ENCODE data around the gene GPSM3.

Gene GPSM3

DNA sequence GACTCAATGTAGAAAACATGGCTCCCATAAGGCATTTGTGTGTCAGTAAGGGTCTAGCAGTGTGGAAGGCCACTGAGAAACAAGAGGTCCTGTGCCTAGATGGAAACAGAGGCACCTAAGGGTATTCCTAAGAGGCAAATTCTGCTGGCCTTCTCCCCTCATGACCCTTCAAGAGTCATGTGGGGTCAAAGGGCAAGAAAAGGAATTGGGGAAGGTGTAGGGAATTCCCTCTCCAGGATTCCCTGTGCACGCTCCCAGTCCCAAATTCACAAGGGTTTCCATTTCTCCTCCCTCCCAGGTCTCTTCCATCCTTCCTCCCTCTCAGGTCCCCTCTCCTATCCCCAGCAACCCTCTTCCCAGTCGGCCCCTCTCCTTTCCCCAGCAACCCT is 17.1 kb downstream of the GPSM3 start:
- peaks cover 0 to 15% of the 10 kb centered on the region in 2 donors for H3K36me3 ChIP-seq (ENCODE audit: control insufficient read depth in 2 of 2, insufficient read depth in 2 of 2, low read length in 2 of 2)
- no peaks in the 10 kb centered on the region for H3K9me3 ChIP-seq (ENCODE audit: control insufficient read depth in 2 of 2, low read length in 2 of 2)
- H3K27me3 ChIP-seq (ENCODE audit: control insufficient read depth in 2 of 2, insufficient read depth in 2 of 2, low read length in 2 of 2) = no peaks in the 10 kb centered on the region
- H3K4me1 ChIP-seq (ENCODE audit: control insufficient read depth in 2 of 2, insufficient read depth in 2 of 2, low read length in 2 of 2) = peaks cover 32 to 40% of the 10 kb centered on the region in 2 donors
- H3K27ac ChIP-seq (ENCODE audit: low read depth in 2 of 2, low read length in 2 of 2) = peak overlapping the region; percentile 70 to 98
- H3K9ac ChIP-seq (ENCODE audit: low read depth in 1 of 2, low read length in 2 of 2) = peak overlapping the region; percentile 89 to 93
- H3K4me3 ChIP-seq (ENCODE audit: low read length in 2 of 2) = peak overlapping the region; percentile 91 to 97

DNA sequence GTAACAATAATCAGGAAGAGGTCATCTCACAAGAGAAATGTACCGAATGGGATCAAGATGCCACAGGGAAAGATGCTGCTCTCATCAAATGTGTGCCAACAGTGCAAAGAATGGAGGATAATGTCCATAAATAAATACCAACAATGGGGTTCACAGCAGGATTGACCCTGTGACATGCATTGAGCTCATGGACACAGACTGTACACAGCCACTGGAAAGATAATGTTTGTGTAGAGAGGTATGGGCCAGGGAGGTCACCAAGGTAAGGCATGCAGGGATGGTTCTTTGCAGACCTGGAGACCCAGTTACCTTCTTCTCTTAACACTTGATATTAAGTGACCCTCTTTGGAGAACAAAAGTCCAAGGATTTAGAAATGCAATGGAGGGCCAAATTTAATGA is 18.0 kb downstream of the GPSM3 start:
- Histone ChIP-seq H3K36me3 (ENCODE audit: control insufficient read depth in 2 of 2, insufficient read depth in 2 of 2, low read length in 2 of 2) (peaks cover 7 to 18% of the 10 kb centered on the region in 2 donors), H3K9me3 (ENCODE audit: control insufficient read depth in 2 of 2, low read length in 2 of 2) (no peaks in the 10 kb centered on the region), H3K9ac (ENCODE audit: low read depth in 1 of 2, low read length in 2 of 2) (no peak overlapping the region), H3K27me3 (ENCODE audit: control insufficient read depth in 2 of 2, insufficient read depth in 2 of 2, low read length in 2 of 2) (no peaks in the 10 kb centered on the region), H3K4me1 (ENCODE audit: control insufficient read depth in 2 of 2, insufficient read depth in 2 of 2, low read length in 2 of 2) (peaks cover 32 to 33% of the 10 kb centered on the region in 2 donors), H3K4me3 (ENCODE audit: low read length in 2 of 2) (no peak overlapping the region), H3K27ac (ENCODE audit: low read depth in 2 of 2, low read length in 2 of 2) (no peak overlapping the region)

DNA sequence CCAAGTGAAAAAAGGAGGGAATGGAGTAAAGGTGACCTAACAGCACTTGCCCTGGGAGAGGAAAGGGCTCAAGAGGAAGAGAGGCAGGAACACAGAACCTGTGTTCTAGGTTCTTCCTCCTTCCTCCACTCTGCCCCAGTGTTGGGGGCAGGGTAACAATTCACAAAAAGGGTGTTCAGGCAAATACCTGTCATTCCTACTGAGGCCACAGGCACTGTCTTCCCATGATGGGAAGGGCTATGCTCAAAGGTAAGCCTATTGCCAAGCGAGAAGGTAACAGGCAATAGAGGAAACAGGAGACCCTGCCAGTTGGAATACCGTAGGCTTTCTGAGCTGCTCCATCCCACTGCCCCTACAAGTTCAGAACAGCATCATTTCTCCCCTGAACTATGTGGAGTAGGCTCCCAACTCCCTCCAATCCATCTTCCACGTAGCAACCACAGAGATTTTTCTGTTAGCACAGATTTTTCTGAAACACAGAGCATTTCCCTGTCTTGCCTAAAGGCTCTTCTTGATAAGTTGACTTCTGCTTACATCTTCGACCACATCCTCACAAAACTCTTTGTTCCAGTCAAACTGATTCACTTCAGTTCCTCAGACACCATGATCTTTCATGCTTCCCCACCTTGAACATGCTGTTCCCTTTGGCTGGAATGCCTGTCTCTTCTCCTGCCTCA is 19.3 kb downstream of the GPSM3 start:
- Histone ChIP-seq H3K36me3 (ENCODE audit: control insufficient read depth in 2 of 2, insufficient read depth in 2 of 2, low read length in 2 of 2) (peaks cover 15 to 29% of the 10 kb centered on the region in 2 donors), H3K4me3 (ENCODE audit: low read length in 2 of 2) (no peak overlapping the region), H3K27me3 (ENCODE audit: control insufficient read depth in 2 of 2, insufficient read depth in 2 of 2, low read length in 2 of 2) (no peaks in the 10 kb centered on the region), H3K9me3 (ENCODE audit: control insufficient read depth in 2 of 2, low read length in 2 of 2) (no peaks in the 10 kb centered on the region), H3K27ac (ENCODE audit: low read depth in 2 of 2, low read length in 2 of 2) (no peak overlapping the region), H3K9ac (ENCODE audit: low read depth in 1 of 2, low read length in 2 of 2) (no peak overlapping the region), H3K4me1 (ENCODE audit: control insufficient read depth in 2 of 2, insufficient read depth in 2 of 2, low read length in 2 of 2) (peaks cover 24 to 25% of the 10 kb centered on the region in 2 donors)

DNA sequence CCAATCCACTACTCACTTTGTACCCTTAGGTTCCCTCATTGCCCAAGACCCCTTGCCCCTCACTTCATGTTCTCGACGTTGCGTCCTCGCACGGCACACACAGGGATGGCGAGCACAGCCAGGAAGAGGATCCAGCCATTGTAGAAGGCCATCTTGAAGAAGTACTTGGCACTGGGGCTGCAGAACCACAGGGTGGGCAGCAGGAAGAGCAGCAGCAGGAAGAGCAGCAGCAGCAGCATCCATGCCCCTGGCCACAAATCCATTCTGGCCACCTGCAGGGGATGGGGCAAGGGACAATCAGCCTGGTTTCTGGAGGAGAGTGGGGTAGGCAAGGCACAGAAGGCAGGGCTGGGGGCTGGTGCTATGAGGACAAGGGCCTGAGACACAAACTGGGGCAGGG is 21.2 kb downstream of the GPSM3 start:
- no peaks in the 10 kb centered on the region for H3K27me3 ChIP-seq (ENCODE audit: control insufficient read depth in 2 of 2, insufficient read depth in 2 of 2, low read length in 2 of 2)
- peaks cover 12 to 13% of the 10 kb centered on the region in 2 donors for H3K4me1 ChIP-seq (ENCODE audit: control insufficient read depth in 2 of 2, insufficient read depth in 2 of 2, low read length in 2 of 2)
- H3K9me3 ChIP-seq (ENCODE audit: control insufficient read depth in 2 of 2, low read length in 2 of 2) = no peaks in the 10 kb centered on the region
- H3K36me3 ChIP-seq (ENCODE audit: control insufficient read depth in 2 of 2, insufficient read depth in 2 of 2, low read length in 2 of 2) = peaks cover 25 to 45% of the 10 kb centered on the region in 2 donors
- H3K4me3 ChIP-seq (ENCODE audit: low read length in 2 of 2) = no peak overlapping the region
- no peak overlapping the region for H3K9ac ChIP-seq (ENCODE audit: low read depth in 1 of 2, low read length in 2 of 2)
- H3K27ac ChIP-seq (ENCODE audit: low read depth in 2 of 2, low read length in 2 of 2) = no peak overlapping the region

DNA sequence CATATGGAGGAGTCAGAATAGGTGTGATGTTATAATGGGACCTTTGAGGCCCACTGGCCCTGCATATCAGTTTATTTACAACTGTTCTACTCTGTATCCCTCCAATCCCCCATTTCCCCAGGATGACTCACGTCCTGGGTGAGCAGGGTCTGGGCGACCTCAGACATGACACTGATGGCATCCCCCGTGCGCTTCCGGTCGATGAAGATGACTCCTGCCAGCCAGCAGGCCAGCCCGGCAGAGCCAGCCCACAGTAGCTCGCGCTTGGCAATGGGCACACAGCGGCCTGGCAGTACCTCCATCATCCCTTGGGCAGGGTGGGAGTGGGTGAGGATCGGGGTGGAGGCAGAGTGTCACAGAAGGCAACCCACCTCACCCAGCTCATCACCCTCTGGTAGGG is 22.1 kb downstream of the GPSM3 start:
- Histone ChIP-seq H3K27me3 (ENCODE audit: control insufficient read depth in 2 of 2, insufficient read depth in 2 of 2, low read length in 2 of 2) (no peaks in the 10 kb centered on the region), H3K4me1 (ENCODE audit: control insufficient read depth in 2 of 2, insufficient read depth in 2 of 2, low read length in 2 of 2) (peaks cover 6 to 8% of the 10 kb centered on the region in 2 donors), H3K4me3 (ENCODE audit: low read length in 2 of 2) (no peak overlapping the region), H3K36me3 (ENCODE audit: control insufficient read depth in 2 of 2, insufficient read depth in 2 of 2, low read length in 2 of 2) (peaks cover 25 to 48% of the 10 kb centered on the region in 2 donors), H3K9me3 (ENCODE audit: control insufficient read depth in 2 of 2, low read length in 2 of 2) (no peaks in the 10 kb centered on the region), H3K9ac (ENCODE audit: low read depth in 1 of 2, low read length in 2 of 2) (no peak overlapping the region), H3K27ac (ENCODE audit: low read depth in 2 of 2, low read length in 2 of 2) (no peak overlapping the region)

DNA sequence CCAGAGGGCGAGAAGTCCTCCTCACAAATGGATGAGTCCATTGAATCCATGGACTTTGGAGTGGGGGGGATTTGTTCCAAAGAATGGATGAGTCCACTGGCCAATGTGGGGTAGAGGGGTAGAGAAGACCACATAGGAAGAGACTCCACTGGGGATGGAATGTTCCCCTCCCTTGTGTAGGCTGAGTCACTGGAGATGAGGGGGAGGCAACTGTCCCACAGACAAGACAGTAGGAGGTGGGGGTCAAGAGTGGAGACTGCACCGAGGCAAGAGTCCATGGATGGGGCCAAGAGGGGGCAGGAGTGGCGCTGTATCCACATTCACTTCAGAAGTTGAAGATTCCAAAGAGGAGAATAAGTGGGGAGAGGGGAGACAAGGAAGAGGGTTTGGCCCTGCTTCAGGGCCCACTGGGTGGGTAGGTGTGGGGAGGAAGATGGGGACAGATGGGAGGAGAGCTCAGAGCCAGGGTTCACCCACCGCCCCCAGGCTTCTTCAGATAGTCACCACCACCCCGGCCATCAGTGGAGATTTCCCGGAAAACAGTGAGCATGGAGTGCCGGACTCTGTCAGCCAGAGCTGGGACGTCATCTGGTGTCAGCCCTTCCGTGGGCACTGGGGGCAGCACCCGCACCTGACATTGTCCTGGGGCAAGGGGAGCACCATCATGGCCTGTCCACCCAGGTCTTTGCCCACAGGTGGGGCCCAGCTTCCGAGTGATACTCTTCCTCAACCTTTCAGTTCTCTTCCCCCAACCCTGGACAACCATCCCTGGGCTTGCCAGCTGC is 23.4 kb downstream of the GPSM3 start:
- Histone ChIP-seq H3K4me1 (ENCODE audit: control insufficient read depth in 2 of 2, insufficient read depth in 2 of 2, low read length in 2 of 2) (no peaks in the 10 kb centered on the region), H3K27me3 (ENCODE audit: control insufficient read depth in 2 of 2, insufficient read depth in 2 of 2, low read length in 2 of 2) (no peaks in the 10 kb centered on the region), H3K27ac (ENCODE audit: low read depth in 2 of 2, low read length in 2 of 2) (no peak overlapping the region), H3K4me3 (ENCODE audit: low read length in 2 of 2) (no peak overlapping the region), H3K9ac (ENCODE audit: low read depth in 1 of 2, low read length in 2 of 2) (no peak overlapping the region), H3K36me3 (ENCODE audit: control insufficient read depth in 2 of 2, insufficient read depth in 2 of 2, low read length in 2 of 2) (peaks cover 25 to 48% of the 10 kb centered on the region in 2 donors), H3K9me3 (ENCODE audit: control insufficient read depth in 2 of 2, low read length in 2 of 2) (no peaks in the 10 kb centered on the region)

DNA sequence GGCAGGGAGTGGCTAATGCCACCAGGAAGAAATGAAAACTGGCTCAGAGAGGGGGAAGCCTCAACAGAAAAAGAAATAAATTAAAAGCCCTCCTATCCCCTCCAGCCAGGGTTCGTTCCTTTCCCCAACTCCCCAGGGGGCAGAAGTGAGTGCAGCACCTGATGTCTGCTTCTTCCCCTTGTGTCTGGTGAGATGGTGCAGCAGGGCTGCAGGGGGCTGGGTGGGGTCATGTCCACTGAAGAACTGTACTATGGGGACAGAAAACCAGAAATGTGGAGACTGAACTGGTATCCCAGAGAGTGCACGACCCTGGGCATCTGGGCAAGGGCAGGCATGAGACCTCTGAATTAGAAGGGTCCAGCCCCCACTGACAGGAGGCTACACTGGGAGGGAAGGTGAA is 24.1 kb downstream of the GPSM3 start:
- Histone ChIP-seq H3K36me3 (ENCODE audit: control insufficient read depth in 2 of 2, insufficient read depth in 2 of 2, low read length in 2 of 2) (peaks cover 25 to 48% of the 10 kb centered on the region in 2 donors), H3K9me3 (ENCODE audit: control insufficient read depth in 2 of 2, low read length in 2 of 2) (no peaks in the 10 kb centered on the region), H3K27me3 (ENCODE audit: control insufficient read depth in 2 of 2, insufficient read depth in 2 of 2, low read length in 2 of 2) (no peaks in the 10 kb centered on the region), H3K4me1 (ENCODE audit: control insufficient read depth in 2 of 2, insufficient read depth in 2 of 2, low read length in 2 of 2) (no peaks in the 10 kb centered on the region), H3K27ac (ENCODE audit: low read depth in 2 of 2, low read length in 2 of 2) (no peak overlapping the region), H3K9ac (ENCODE audit: low read depth in 1 of 2, low read length in 2 of 2) (no peak overlapping the region), H3K4me3 (ENCODE audit: low read length in 2 of 2) (no peak overlapping the region)

DNA sequence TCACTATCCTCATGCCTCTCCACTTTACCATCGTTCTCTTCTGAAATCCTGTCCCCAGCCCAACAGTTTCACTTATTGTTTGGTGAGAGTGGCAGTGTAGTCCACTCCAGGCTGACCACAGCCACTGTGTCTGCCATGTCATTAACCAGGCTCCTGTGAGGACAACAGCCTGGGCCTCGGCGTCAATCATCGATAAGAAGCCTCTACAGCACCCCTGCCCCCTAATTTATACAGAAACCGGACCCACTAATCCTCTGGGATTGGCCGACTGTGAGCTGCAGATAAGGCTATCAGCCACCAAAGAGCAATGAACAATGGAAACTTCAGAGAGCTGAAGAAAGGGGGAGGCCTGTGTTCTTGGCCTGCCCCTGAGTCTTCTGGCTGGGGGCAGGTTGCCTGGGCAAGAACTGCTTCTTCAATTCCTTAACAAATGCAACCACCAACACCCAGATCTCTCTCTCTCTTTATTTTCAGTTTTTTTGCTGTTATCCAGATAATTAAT is 24.6 kb downstream of the GPSM3 start:
- peaks cover 25 to 48% of the 10 kb centered on the region in 2 donors for H3K36me3 ChIP-seq (ENCODE audit: control insufficient read depth in 2 of 2, insufficient read depth in 2 of 2, low read length in 2 of 2)
- no peak overlapping the region for H3K27ac ChIP-seq (ENCODE audit: low read depth in 2 of 2, low read length in 2 of 2)
- no peaks in the 10 kb centered on the region for H3K27me3 ChIP-seq (ENCODE audit: control insufficient read depth in 2 of 2, insufficient read depth in 2 of 2, low read length in 2 of 2)
- H3K9me3 ChIP-seq (ENCODE audit: control insufficient read depth in 2 of 2, low read length in 2 of 2) = no peaks in the 10 kb centered on the region
- no peaks in the 10 kb centered on the region for H3K4me1 ChIP-seq (ENCODE audit: control insufficient read depth in 2 of 2, insufficient read depth in 2 of 2, low read length in 2 of 2)
- H3K4me3 ChIP-seq (ENCODE audit: low read length in 2 of 2) = no peak overlapping the region
- no peak overlapping the region for H3K9ac ChIP-seq (ENCODE audit: low read depth in 1 of 2, low read length in 2 of 2)

DNA sequence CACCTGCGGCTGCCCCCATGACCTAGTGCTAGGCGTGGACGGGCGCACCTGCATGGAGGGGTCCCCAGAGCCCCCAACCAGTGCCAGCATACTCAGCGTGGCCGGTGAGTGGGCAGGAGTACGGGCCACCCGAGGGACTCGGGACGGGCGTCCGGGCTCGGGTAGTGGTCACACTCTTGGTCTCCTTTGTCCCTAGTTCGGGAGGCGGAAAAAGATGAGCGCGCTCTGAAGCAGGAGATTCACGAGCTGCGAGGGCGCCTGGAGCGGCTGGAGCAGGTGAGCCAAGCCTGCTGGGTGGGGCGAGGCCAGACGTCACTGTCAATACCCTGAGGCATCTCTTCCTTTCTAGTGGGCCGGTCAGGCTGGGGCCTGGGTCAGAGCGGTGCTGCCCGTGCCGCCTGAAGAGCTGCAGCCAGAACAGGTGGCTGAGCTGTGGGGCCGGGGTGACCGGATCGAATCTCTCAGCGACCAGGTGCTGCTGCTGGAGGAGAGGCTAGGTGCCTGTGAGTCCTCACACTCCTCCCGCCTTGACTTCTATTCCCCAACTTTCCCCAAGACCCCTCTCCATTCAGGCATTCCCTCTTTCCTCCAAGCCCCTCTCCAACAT is 25.2 kb downstream of the GPSM3 start:
- Histone ChIP-seq H3K9ac (ENCODE audit: low read depth in 1 of 2, low read length in 2 of 2) (no peak overlapping the region), H3K27ac (ENCODE audit: low read depth in 2 of 2, low read length in 2 of 2) (no peak overlapping the region), H3K27me3 (ENCODE audit: control insufficient read depth in 2 of 2, insufficient read depth in 2 of 2, low read length in 2 of 2) (no peaks in the 10 kb centered on the region), H3K9me3 (ENCODE audit: control insufficient read depth in 2 of 2, low read length in 2 of 2) (no peaks in the 10 kb centered on the region), H3K4me3 (ENCODE audit: low read length in 2 of 2) (no peak overlapping the region), H3K36me3 (ENCODE audit: control insufficient read depth in 2 of 2, insufficient read depth in 2 of 2, low read length in 2 of 2) (peaks cover 28 to 48% of the 10 kb centered on the region in 2 donors), H3K4me1 (ENCODE audit: control insufficient read depth in 2 of 2, insufficient read depth in 2 of 2, low read length in 2 of 2) (no peaks in the 10 kb centered on the region)
